Thoracic aorta (tissue), 2 donors: Measurements from ENCODE around the gene FAM53B. TPM values are rescaled to one million over a fixed set of nuclear protein-coding genes. Genes with fewer than 3 reads are reported as not detected.

Experiments used
- ATAC-seq: fragments of 150-250 bp; one replicate; pipeline ENCODE4 v1.8.0; 2017; ENCODE audit warnings: low read depth; ENCODE audit not compliant: insufficient number of reproducible peaks, low FRiP score
- DNase-seq: peaks from one replicate; pipeline ENCODE4 v3.0.0-alpha.2; 2020; ENCODE audit warnings: low spot score
- H3K27ac ChIP-seq, 2 donors: fragments of 200-600 bp; sonication (generic); 1 replicate in 1 of 2; 2 replicates in 1 of 2; pipeline ENCODE4 v1.5.1; 2016; ENCODE audit warnings: mild to moderate bottlenecking in 2 of 2, moderate library complexity in 2 of 2
- H3K27me3 ChIP-seq: fragments of 200-600 bp; sonication (generic); replicated peaks from 2 replicates; pipeline ENCODE4 v1.6.0; 2016; ENCODE audit warnings: mild to moderate bottlenecking; ENCODE audit not compliant: insufficient read depth
- H3K36me3 ChIP-seq: fragments of 200-600 bp; sonication (generic); one replicate; pipeline ENCODE4 v1.5.1; 2016
- H3K4me1 ChIP-seq, 2 donors: fragments of 200-600 bp; sonication (generic); 1 replicate in 1 of 2; 2 replicates in 1 of 2; pipeline versions ENCODE4 v1.5.1 to v1.6.0; 2016; ENCODE audit warnings: low read depth in 2 of 2, mild to moderate bottlenecking in 1 of 2; ENCODE audit not compliant: control insufficient read depth in 1 of 2
- H3K4me3 ChIP-seq: fragments of 200-600 bp; sonication (generic); 2 replicates; pipeline ENCODE4 v1.5.1; 2016; ENCODE audit warnings: mild to moderate bottlenecking
- H3K9me3 ChIP-seq: fragments of 200-600 bp; sonication (generic); 2 replicates; pipeline ENCODE4 v1.5.1; 2016
- total RNA-seq, 2 donors: library from RNA; depleted of rRNA; stranded (reverse); fragments of >200 nt; gene quantifications; one replicate each; pipeline versions ENCODE4 v1.1.0 to v1.2.3, GENCODE V29; 2016
- TF ChIP-seq, protein P1 (sequence below): fragments of 200-600 bp; sonication (generic); IDR thresholded peaks from one replicate; pipeline ENCODE4 v1.5.1; 2019; ENCODE audit warnings: antibody characterized with exemption

The FAM53B gene
- total RNA-seq, 2 donors from 2014 or later, result 26.6 to 49.5 TPM

DNA sequence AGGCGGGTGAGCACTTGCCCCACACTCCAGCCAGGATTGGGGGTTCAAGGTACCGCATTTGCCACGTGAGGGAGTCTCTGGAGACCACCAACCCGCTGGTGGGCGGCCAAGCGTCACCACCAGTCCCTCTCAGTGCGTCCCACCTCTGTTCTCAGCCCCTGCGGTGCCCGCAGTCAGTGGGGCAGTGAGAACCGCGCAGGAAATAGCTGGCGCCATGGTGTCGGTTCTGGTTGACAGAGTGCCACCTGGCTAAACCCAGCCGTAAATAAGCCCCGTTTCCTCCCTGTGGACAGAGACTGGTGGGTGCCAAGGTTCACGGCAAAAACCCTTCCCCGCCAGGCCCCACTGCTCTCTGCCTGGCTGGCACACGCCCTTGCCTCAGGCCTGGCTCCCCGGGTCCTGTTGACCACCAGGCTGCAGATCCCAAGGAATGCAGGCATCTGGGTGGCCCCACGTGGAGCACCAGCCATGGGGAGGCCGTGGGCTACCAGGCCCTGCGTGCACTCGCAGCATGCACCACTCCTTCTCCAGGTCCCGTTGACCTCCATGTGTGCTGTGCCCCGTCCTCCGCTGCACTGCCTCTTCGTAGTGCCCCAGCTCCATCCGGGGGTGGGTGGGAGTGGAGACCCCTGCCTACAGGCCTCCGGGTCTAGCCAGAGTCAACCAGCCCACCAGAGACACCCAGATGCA is 142.6 kb downstream of the FAM53B start:
- TF ChIP-seq, protein P1, sequence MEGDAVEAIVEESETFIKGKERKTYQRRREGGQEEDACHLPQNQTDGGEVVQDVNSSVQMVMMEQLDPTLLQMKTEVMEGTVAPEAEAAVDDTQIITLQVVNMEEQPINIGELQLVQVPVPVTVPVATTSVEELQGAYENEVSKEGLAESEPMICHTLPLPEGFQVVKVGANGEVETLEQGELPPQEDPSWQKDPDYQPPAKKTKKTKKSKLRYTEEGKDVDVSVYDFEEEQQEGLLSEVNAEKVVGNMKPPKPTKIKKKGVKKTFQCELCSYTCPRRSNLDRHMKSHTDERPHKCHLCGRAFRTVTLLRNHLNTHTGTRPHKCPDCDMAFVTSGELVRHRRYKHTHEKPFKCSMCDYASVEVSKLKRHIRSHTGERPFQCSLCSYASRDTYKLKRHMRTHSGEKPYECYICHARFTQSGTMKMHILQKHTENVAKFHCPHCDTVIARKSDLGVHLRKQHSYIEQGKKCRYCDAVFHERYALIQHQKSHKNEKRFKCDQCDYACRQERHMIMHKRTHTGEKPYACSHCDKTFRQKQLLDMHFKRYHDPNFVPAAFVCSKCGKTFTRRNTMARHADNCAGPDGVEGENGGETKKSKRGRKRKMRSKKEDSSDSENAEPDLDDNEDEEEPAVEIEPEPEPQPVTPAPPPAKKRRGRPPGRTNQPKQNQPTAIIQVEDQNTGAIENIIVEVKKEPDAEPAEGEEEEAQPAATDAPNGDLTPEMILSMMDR, result no peak
- Histone ChIP-seq H3K27me3 (no peaks in the 10 kb centered on the region), H3K27ac (no peak overlapping the region), H3K36me3 (no peaks in the 10 kb centered on the region), H3K4me1 (no peaks in the 10 kb centered on the region), H3K4me3 (no peak overlapping the region), H3K9me3 (no peaks in the 10 kb centered on the region)
- no peak for ATAC-seq
- no peak for DNase-seq

DNA sequence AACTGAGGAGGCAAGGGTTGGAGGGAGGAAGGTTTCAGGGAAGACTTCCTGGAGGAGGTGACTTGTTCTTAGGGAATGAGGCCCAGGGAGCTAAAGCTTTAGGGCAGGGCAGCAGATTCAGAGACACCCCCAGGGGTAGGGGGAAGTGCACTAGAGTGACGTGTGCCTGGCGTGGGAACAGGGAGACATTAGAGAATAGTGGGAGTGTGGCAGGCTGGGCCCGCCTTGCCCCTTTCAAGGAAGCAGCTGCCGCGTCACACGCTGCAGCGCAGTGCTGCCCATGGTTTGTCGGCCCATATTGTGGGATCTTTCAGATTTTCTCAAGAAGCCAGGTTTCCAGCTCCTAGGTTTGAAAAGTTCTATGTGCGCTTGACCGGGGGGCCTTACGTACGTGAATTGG is 143.2 kb downstream of the FAM53B start:
- DNase-seq (no peak), ATAC-seq (no peak)
- Histone ChIP-seq H3K27ac (no peak overlapping the region), H3K4me3 (no peak overlapping the region), H3K27me3 (no peaks in the 10 kb centered on the region), H3K4me1 (no peaks in the 10 kb centered on the region), H3K36me3 (no peaks in the 10 kb centered on the region), H3K9me3 (no peaks in the 10 kb centered on the region)
- TF ChIP-seq, protein P1, result no peak

DNA sequence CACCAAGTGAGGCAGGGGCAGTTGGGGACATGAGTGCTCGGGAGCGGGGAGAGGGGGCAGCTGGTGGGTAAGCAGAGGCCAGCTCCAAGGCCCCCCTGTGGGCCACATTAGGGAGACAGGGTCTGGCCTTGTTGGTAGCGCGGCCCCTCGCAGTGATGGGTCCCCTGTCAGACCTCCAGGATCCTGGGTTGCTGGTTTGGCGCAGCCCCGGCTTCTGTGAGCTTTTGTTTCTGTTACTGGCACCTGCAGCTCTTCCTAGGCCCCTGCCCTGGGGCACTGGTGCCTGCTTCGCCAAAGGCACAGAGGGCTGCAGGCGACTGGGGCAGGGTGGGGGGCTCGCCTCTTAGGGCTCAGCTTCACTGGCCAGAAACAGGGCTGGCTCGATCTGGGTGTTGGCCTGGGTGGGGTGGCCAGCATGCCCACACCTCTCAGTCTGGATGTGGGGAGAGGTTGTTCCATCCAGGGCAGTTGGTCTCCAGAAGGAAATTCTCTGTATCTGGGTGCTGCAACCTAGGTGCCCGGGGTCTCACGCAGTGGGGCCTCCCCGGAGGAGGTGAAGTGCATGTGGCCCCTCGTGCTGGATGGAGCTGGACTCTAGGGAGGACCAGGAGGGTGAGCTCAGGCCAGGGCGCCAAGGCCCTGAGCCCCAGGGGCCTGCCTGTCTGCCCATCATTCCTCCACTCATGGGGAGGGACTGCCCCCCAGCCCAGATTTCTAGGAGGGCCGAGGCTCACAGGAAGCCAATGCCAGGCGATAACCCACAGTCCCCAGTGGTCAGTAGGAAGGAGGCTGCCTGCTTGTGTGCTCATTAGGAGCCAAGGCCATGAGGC is 143.9 kb downstream of the FAM53B start:
- ATAC-seq (no peak), DNase-seq (no peak)
- no peaks in the 10 kb centered on the region for H3K4me1 ChIP-seq
- H3K27me3 ChIP-seq, result no peaks in the 10 kb centered on the region
- no peak overlapping the region for H3K27ac ChIP-seq
- TF ChIP-seq, protein P1, result no peak
- H3K4me3 ChIP-seq, result no peak overlapping the region
- no peaks in the 10 kb centered on the region for H3K9me3 ChIP-seq
- no peaks in the 10 kb centered on the region for H3K36me3 ChIP-seq

DNA sequence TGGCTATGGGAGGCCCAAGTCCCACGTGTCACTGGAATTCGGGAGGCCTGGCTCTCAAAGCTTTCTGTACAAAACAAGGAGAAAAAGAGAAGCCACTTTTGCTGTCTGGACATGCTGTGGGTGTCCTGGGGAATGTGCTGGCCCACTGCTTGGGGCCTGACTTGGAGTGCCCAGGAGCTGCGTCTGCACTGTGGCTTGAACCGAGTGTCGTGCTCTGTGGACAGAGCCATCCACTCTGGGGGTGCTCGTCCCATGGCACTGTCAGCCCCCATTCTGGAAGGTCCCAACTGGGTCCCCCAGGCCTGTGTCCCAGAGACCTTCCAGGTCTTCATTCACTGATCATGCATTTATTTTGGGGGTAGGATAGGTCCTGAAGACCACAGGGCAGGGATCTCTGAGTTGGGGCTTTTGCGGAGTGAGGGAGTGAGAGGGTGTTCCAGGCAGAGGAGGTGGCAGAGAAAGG is 144.6 kb downstream of the FAM53B start:
- ATAC-seq, result no peak

More for the DNA sequence above, 144.6 kb downstream of the FAM53B start:
- H3K36me3 ChIP-seq, result no peaks in the 10 kb centered on the region
- no peaks in the 10 kb centered on the region for H3K4me1 ChIP-seq
- no peak overlapping the region for H3K4me3 ChIP-seq
- no peaks in the 10 kb centered on the region for H3K9me3 ChIP-seq
- no peaks in the 10 kb centered on the region for H3K27me3 ChIP-seq
- no peak for DNase-seq
- TF ChIP-seq, protein P1, result no peak
- H3K27ac ChIP-seq, result no peak overlapping the region
